GM19099 (cell line): ENCODE data around the gene CUEDC1.
A peak's percentile ranks its signal among the peaks of the same experiment; 100 is the strongest.

Source experiments
- POLR2A ChIP-seq: IDR thresholded peaks from 3 replicates; pipeline ENCODE4 v1.6.1; 2011; ENCODE audit warnings: low read depth; ENCODE audit not compliant: insufficient read length; ENCODE audit errors: extremely low read depth

Gene CUEDC1

DNA sequence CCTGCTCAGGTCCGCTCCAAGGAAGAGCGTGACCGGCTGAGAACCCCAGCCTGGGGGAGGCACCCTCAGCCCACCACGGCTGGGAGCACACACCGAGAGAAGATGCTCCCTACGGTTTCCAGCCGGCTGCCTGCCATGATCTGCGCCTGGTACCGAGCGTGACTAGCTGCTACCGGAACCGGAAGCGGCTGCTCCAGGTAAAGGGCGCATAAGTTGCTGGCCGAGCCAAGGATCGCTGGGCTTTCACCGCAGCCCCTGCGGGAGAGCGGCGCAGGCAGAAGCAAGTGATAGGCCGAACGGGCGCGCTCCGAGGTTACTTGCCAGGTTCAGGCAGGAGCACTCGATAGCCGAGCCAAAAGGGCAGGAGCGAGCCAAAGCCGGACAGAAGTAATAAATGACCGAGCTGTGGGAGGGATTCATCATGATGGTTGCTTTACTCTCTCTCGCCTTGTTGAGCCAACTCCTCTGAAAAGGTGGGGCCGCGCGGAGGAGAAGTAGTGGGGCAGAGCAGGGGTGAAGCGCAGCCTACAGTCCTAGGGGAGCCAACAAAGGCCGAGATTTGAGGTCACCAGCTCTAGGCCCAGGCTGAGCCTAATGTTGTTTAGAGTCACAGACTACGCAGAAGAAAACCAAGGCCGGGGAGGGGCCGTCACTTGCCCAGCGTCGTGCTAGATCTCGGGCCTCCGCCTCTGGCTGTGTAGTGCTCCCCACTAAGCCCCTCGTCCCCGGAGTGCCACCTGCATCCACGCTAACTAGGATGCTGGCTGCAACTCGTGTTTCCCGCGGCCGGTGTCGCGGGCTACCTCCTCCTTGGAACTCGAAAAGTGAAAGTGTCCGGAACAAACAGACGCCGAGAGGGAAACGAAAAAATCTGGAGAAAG is 105.1 kb downstream of the CUEDC1 start, which contains the start of gene MRPS23:
Gene MRPS23, minus strand, starts transcription at position 171 of the 881 bp plus-strand sequence. Its CDS starts 34 bp downstream, at position 137.
- peak; percentile 91 for TF ChIP-seq POLR2A

DNA sequence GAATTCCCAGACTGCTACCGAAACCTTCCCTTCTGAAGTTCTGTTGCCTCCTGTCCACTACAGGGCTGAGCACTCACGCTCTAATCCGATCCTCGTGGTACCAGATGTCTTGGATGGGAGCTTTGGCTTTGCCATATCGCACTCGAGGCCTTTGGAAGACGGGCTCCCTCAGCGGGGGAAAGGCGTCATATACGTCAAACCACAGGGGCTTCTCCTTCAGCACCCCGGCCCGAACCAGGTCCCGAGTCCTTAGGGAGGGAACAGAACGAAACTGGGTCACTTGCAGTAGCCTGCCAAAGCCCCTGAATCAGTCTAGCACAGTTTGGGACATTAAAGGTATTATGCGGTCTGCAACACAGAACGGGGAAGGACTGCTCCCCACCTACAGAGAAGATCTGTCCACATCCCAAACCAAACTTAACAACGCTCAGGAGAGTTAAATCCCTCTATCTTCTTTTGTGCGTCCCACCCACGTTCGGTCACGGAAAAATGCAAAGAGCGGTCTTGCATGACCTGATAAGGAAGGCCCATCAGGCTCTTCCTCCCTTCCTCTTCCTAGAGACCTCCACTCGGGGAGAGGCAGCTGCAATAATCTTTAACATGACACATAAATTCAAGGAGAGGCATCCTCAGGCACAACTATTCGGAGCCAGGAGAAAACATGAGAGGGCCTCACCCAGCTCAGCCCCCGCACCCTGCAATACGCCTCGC is 105.9 kb downstream of the CUEDC1 start:
- no peak for TF ChIP-seq POLR2A

DNA sequence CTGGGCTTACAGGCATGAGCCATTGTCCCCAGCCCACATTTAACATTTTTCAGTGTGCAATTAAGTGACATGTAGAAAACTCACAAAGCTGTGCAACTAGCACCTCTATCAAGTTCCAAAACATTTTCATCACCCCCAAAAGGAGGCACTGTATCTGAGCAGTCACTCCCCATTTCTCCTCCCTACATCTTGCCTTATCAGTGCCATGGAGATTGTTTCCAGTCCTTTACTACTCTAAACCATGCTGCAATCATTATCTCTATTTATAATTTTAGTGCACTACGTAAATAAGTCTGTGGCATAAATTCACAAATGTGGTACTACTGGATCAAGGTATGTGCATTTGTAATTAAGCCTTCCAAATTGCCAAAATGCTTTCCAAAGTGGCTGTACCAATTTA is 112.9 kb downstream of the CUEDC1 start:
- TF ChIP-seq POLR2A, result no peak

DNA sequence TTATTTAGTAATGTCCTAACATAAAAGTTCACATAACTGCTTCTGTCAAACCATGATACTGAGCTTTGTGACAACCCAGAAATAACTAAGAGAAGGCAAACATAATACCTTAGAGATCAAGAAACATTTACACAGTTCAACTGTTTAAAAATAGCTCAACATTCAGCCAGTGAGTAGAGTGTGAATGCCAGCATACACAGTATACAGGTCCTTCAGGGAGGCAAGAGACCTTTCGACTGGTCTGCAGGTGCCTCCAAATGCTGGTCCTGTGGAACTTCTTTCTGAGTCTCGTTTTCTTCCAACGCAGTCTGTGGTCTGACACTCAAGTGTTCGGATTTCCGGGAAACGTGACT is 115.7 kb downstream of the CUEDC1 start:
- no peak for TF ChIP-seq POLR2A

DNA sequence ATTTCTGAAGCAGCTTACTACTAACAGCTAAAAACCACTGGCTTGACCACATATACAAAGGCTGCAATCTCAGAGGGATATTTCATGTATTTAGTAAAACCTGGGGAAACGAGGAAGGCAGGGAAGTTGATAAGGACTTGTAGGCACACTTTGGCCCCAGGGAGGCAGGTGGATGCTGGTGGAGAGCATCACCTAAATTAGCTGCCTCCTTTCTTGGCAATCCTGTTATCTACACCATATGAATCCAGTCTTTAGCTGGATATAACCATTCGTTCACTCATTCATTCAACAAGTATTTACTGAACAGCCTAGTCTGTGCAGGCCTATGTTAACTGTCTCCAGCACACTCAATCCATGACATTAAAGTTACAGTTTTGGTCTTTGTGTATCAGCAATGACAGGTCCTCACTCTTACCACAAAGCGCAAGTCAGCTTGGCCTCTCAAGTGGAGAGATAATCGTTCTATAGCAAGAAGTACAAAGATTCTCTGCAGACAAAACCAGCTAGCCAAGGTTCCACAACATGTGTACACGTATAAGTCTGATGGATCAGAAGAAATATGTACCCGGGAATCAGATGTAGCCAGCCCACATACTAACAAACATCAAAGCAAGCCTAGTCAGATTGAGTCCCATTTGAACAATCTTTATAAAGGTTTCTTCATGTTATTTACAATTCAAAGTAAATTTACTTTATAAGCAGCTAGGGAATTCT is 116.2 kb downstream of the CUEDC1 start:
- TF ChIP-seq POLR2A, result no peak

DNA sequence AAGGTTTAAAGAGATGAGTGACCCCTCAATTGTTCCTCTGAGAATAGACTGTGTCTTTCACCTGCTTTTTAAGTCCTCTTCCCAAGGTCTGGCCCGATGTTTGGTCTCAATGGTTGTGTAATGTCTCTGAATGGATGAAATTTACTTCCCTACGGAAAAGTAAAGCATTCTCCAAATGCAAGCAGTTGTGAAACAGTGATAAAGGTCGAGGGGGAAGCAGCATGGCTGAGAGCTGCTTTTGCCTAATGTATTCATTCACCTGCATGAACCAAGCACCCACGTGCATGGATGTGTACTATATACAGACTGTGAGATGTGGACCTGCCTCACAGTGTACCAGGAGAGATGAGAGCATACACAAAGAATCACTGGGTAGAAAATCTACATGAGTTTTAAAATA is 116.8 kb downstream of the CUEDC1 start:
- TF ChIP-seq POLR2A, result no peak

DNA sequence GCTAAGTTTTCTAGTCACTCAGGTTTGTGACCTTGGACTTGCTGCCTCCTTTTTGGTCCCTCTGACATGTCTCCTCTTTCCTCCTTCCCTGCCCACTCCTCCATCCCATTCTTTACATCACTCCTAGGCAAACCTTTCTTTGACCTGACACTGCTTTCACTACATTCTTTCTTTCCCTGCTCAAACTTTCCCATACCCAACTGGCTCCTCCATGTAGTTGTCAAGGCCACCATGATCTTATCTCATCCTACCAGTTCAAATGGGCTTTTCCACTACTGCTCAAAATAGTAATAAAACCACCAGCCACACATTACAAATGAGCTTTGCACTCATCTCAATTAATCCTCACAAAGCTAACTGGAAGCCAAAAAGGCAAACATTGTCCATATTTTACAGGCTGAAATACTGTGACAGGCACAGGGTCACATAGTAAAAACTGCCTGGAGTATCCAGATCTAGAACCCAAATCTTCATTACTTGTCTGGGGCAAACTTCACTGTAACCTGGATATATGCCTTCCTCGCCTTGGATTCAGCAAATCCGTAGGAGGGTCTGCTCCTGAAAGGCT is 119.8 kb downstream of the CUEDC1 start:
- TF ChIP-seq POLR2A, result no peak

DNA sequence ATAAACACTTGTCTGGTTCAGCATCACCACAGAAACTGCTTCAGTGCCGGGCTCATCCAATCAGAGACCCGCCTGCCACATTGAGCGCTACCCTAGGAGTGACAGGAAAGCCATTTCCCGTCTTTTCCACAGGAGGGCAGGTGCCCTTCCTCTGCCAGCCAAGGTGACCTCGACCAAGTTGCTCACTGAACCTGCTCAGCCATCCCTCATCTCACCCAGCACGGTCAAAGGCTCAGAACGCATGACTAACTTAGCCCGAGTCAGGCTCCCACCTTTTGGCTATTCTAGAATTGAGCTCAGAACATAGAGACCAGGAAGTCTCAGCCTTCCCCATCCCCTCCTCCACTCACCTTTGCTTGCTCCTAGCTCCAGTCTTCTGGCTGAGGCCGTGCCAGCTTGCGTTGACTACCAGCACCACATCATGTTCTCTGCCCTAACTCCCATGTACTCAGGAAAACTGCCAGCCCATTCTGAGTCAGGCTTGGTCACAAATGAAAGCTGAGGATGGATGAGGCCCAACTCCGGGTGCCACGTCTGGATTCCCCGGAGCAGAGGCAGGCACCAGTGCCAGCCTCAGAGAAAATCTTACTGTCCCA is 121.0 kb downstream of the CUEDC1 start:
- no peak for TF ChIP-seq POLR2A

DNA sequence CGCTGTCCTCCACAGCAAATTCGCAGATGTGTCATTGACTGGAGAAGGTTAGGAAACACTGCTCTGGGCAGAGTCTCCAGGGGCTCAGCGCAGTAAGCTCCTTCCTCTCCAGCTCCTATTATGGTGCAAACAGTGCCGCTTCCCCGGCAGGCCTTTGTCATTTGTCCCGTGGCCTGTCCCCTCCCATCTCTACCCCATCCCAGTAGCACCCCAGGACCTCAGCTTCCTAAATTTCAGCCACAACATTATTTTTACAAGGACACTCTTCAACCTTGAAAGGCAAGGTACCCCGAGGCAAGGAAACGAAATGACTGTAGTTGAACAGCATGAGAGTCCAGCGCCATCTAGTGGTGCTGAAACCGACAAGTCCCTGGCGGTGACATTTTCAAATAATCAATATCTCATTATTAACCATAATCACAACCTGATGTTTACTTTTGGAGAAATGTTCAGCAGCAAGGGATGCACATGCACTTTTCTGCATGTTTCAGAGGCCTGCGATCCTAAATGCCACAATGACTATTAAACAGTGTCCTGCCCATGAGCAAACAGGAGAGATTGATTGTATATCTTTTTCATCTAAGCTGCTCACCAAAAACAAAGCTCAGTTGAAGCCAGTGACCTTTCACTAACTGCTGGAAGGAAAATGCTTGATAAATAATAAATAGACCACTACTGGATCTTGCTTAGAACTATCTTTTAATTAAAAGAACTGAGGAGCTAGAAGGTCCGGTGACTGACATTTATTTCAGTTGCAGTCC is 121.9 kb downstream of the CUEDC1 start:
- no peak for TF ChIP-seq POLR2A

DNA sequence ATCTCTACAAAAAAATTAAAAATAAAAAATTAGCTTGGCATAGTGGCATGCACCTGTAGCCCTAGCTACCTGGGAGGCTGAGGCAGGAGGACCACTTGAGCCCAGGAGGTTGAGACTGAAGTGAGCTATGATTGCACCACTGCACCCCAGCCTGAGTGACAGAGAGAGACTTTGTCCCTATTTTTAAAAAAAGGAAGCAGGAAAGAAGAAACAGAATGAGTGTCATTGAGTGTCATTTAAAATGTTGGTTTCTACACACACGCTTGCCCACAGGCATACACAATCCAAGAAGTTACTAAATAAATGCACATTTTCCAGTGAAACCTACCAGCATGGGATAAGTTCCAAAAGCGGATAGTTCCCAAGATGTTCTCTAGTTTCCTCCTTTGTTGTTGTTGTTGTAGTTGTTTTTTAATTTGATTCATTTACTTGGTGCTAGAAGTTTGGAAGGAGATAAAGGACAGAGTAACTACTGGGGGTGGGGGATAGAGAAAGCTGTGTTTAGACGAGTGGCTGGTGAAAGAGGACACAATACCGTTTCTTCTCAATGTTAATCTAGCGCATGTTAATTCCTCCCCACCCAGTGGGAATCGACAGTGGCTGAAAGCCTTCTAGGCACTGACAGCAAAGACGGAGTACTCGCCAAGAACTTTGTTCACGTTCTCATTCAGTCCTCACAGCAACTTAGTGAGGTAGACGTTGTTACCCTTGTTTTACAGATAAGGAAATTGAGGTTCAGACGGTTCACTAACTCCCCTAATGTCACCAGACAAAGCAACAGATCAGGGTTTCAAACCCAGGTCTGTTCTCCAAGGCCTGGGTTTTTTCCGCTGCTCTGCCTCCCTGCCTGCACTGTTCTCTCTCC is 122.7 kb downstream of the CUEDC1 start:
- no peak for TF ChIP-seq POLR2A

DNA sequence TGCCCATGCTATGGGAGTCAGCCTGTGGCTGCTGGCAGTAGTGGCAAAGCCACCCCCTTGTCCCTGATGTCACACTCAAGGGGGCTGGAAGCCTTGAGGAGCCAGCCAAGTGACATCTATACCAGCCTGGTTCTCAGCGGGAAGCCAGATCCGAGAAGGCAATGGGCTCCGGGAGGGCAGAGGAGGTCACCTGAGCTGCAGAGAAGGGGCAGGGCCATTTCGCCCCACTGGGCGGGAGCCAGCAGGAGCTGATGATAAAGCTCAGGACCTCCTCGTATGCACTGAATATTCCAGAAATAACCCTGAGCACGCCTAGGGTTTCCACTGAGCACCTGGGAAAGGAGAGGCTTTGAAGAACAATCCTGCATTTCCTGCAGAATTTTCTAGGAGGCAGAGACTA is 124.3 kb downstream of the CUEDC1 start:
- no peak for TF ChIP-seq POLR2A

DNA sequence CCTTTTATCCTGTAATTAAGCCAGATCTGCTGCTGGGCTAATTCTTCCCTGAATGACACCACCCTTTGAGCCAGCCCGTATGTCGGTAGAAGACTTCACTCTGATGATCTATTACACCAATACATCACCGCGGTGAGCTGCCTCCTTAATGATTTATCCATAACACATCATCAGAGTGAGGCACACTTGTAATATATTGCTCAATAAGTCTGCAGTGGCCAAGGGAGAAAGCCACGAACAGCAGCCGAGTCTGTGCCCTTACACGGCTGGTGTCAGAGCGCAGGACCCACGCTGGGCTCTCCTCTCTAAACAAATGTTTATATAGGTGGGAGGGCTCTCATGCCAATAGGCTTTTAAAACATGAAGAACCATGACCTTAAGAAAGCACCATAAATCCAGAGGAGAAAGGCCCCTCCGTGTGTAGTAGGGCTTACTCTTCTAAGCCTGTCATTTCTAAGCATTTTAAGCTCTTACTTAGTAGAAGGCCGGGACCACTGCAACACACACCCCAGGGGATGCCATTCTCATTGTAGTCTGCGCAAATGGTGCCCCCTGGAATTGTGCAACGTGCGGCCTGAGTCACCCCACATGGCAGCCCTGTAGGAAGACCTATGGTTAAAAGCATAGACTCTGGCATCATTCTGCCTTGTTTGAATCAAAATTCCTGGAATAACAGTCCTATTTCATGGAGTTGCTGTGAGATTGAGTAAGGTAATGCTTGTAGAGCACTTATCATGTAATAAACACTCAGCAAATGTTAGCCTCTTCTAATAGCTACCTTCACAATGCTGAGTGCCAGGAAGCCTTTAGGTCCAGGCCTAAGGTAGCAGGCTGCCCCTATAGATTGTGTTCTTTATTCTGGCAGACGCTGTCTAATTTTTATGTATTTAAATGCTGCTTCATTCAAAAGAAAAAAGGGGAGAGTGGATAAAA is 131.5 kb downstream of the CUEDC1 start:
- no peak for TF ChIP-seq POLR2A

DNA sequence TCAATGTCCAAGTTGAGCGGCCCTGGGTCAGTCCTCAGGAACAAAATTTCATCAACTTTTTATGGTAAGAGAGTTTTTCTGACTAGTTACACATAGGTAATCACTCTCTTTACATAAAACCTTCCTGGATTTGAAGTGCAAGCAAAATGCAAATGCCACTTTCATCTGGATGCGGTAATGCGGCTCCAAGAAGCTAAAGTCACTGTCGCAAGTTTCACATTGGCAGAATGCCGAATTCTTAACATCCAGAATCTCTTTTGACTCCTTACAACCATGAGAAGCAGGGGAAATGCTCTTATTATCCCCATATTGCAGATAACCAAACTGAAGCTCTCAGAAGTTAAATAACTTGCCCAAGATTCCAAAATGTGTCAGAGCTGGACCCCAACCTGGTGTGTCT is 135.3 kb downstream of the CUEDC1 start:
- no peak for TF ChIP-seq POLR2A

DNA sequence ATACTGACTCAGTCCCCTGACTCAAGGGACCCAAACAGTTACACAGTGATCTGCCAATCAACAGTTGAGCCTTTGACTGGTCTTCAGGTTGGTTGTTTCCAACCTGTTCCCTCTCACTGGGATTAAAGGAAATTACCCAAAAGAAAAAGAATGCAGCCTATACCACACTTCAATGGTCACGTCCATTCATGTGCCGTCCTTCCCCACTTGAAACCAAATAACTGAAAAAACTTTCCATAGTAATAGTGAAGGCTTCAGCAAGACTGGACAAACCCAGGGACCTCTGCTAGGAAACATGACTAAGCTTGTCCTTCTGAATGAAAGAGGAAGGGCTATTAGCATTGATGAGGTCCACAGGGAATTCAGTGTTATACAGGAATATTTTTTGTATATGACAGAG is 135.9 kb downstream of the CUEDC1 start:
- TF ChIP-seq POLR2A, result no peak
